GM19099 (cell line): Measurements from ENCODE around the gene GNG7.

ENCODE experiments used
- POLR2A ChIP-seq: IDR thresholded peaks from 3 replicates; pipeline ENCODE4 v1.6.1; 2011; ENCODE audit warnings: low read depth; ENCODE audit not compliant: insufficient read length; ENCODE audit errors: extremely low read depth

Gene GNG7

DNA sequence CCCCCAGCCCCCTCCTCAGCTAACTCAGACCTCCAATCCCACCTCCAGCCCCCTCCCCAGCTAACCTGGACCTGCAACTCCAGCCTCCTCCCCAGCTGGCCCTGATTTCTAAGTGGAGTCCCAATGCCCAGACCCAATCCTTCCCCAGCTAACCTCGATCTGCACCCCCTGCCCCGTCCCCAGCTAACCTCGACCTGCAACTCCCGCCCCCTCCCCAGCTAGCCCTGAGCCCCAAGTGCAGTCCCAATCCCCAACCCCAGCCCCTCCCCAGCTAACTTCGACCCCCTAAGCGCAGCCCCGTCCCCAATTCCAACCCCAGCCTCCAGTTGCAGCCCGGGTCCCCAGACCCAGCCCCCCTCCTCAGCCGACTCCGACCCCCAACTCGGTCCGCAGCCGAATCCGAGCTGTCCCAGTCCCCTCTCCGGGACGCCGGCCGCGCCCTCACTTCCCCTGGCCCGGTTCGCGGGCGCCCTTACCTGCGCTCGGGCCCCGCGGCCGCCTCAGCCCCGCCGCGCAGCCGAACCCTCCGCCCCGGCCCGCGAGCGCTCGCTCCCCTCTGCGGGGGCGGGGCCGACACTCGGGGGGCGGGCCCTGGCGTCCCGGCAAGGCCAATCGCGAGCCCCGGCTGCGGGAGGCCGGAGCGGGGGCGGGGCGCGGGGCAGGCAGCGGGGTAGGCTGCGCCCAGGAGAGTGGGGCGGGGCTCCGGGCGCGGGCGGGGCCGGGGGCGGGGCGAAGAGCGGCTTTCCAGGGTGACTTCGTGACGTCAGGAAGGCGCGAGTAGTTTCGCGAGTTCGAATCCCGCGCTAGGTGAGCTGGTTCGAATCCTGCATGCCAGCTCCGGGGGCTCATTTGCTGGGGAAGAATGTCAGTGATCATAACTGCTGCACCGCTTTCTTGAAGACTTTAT is at the start of gene GNG7:
Gene GNG7 (minus strand): TSS at position 525 of the 907 bp plus-strand sequence. CDS start 182,006 bp downstream, outside the sequence.
- TF ChIP-seq POLR2A, result peak; percentile 79

DNA sequence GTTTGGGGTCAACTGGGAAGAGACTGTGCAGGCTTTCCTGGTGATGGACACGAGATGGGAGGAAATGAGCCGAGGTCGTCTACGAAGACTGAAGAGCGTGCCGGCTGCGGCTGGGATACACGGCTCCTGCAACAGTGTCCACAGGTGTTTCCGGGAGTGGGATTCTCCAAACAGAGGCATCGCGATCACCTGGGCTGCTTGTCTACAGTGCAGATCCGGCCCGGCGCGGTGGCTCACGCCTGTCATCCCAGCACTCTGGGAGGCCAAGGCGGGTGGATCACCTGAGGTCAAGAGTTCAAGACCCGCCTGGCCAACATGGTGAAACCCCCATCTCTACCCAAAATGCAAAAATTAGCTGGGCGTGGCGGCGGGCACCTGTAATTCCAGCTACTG is 48.9 kb upstream of the GNG7 start:
- TF ChIP-seq POLR2A, result no peak

DNA sequence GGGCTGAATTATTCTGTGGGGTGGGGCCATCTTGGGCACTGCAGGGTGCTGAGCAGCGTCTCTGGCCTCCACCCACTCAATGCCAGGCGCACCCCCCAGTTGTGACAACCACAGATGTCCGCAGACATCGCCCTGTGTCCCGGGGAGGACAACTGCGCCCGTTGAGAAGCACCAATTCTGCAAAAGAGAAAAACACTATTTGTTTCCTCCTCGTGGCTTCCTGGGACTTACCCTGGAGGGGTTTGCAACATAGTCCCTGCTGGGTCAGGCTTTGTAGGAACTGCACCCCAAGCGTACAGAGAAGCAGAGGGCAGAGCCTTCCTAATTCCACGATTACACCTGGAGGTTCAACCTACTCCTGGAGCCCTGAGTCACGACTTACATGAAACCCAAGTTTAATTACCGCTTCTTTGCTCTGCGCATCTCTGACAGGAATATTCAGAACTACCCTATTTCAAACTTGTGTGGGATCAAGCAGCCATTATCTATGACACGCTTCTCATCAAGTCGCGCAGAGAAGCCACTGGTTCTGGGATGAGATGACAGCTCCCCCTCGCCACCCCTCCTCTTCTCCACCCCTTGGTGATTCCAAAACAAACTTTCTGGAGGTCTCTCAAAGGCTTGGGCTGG is 48.4 kb upstream of the GNG7 start:
- TF ChIP-seq POLR2A, result no peak

DNA sequence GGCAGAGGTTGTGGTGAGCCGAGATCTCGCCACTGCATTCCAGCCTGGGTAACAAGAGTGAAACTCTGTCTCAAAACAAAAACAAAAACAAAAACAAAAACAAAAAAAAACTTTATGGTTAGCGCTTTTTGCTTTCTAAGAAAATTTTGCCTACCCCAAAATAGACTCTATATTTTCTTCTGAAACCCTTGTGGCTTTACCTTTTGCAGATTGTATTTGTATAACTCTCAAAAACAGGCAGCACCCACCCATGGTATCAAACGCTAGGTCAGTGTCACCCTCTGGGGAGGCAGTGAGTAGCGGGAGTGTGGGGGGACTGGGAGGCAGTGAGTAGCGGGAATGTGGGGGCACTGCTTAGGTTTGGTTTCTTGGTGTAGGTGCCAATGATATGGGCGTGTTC is 44.9 kb upstream of the GNG7 start:
- TF ChIP-seq POLR2A, result no peak

DNA sequence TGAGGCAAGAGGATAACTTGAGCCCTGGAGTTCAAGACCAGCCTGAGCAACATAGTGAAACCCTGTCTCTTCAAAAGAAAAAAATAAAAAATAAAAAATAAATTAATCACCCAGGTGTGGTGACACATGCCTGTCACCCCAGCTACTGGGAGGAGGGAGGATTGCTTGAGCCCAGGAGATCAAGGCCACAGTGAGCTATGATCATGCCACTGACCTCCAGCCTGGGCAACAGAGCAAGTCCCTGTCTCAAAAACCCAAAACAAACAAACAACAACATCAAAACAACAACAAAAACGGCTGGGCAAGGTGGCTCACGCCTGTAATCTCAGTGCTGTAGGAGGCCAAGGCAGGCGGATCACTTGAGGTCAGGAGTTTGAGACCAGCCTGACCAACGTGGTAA is 41.6 kb upstream of the GNG7 start:
- no peak for TF ChIP-seq POLR2A

DNA sequence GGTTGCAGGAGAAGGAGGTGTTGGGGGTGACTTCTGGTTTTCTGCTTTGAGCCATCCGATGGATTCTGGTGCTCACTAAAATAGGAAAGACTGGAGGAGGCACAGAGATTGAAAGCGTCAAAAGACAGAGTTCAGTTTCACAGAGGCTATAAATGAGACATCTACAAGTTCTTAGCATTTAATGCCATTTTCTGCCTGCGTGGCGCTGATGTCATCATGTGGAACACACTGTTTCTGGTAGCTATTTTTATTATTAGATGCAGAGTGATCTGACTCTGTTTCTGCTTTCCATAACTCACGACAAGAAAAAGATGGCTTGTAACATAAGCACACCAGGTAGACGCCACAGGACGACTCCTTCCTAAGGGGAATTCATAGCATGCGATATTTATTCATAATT is 40.6 kb upstream of the GNG7 start:
- no peak for TF ChIP-seq POLR2A

DNA sequence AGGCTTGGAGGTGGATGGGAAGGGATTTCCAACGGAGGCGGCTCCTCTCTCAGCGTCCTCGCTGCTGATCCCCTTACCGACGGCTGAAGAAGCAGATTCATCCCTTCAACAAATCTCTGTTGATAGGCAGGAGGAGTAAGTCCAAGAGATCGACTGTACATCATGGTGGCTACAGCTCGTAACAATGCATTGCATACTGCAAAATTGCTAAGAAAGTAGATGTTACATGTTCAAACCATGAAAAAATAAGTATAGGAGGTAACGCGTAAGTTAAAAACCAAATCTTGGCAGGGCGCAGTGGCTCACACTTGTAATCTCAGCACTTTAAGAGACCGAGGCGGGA is 37.8 kb upstream of the GNG7 start:
- TF ChIP-seq POLR2A, result no peak

DNA sequence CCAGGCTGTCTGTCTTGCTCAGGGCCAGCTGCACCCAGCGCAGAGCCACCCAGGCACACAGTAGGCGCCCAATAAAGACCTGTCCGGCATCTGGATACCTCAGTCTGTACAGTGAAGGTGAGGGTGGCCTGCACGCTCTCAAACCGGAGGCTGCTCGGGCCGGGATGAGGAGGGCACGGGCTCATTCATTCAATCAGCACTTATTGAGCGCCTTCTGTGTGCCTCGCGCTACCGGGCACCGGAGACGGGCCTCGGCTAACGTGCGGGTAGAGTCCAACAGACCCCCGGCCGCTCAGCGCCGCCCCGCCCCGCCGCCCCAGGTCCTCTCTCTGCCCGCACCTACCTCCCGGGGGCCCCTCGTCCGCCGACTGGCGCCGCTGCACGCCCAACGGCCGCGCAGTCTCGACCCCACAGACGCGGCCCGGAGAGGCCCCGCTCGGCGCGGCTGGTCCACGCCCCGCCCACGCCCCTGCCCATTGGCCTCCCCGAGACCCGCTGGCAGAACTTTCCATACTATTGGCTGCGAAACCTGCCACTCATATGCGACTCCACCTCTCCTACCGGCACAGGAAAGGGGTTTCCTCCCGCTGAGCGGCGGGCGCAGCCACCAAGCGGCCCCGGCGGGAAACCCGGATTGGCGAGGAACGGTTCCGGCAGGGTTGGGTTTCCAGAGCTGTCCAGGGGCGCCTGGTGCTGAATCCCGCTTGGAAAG is 37.3 kb upstream of the GNG7 start, which contains the start of gene SLC39A3:
Gene SLC39A3 (minus strand): TSS at position 416 of the 712 bp plus-strand sequence. CDS start 2,760 bp downstream, outside the sequence.
- TF ChIP-seq POLR2A, result peak; percentile 66

DNA sequence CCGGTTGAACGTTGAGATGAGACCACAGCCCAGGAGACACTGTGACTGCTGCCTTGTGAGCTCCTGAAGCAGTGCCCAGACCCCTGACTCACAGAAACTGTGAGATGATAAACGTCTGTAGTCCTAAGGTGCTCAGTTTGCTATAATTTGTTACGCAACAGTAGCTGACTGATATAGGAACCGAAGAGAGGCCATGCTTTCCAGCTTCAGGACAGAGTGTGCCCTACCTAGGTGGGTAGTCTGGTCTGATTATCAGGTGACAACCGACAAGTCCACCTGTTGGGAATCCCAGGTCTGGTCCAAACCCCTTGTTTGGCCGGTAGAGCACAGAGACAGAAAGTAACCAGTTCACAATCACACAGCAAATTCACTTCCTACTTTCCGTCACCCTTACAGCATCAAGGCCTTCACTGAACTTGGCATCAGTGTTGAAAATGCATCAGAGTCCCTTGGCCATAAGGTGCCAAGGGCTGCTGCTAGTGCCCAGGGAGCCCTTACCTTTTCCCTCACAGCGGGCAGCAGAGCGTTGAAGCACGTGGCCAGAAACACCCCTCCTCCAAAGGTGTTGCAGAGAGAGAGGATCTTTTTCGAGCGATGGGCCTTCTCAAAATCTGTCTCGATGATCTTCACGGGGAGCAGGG is 34.2 kb upstream of the GNG7 start:
- TF ChIP-seq POLR2A, result no peak

DNA sequence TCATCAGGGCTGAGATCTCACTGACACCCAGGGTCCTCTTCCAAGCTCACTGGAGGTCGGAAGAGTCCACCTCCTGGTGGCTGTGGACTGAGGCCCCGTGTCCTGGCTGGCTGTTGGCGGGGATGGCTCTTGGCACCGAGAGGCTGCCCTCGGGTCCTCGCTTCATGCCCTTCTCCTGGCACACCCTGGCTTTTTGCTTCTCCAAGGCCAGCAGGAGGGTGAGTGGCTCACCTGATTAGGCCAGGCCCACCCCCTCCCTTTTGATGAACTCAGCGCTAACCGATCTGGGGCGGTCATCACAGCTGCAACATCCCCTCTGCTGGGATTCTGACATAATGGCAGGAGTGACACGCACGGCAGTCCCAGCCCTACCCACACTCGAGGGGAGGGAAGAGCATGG is 32.9 kb upstream of the GNG7 start:
- no peak for TF ChIP-seq POLR2A

DNA sequence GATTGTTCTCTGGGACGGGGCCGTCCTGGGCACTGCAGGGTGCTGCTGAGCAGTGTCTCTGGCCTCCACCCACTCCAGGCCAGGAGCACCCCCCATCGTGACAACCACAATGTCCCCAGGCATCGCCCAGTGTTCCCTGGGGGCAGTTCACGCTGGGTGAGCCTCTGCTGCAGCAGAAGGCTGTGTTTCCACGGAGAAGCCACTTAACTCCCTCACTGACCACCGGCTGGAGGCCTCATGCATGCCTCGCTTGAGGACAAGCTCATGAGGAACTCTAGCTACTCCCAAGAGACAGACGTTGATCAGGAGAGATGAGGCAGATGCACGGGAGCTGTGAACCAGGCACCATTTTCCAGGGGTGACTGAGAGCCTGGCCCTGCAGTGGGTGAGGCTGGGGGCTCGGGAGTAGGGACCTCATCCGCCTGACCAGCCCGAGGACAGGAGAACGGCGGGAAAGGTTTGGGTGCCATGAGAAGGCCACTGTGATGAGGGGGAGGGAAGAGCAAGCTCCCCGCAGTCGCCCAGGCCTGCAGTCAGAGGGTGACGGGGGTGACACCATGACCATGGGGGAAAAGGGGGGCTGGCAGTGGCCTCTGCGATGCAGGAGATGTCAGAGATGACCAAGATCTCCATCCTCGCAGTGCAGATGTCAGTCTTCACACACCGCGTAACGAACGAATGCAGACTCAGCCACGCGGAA is 32.2 kb upstream of the GNG7 start:
- no peak for TF ChIP-seq POLR2A

DNA sequence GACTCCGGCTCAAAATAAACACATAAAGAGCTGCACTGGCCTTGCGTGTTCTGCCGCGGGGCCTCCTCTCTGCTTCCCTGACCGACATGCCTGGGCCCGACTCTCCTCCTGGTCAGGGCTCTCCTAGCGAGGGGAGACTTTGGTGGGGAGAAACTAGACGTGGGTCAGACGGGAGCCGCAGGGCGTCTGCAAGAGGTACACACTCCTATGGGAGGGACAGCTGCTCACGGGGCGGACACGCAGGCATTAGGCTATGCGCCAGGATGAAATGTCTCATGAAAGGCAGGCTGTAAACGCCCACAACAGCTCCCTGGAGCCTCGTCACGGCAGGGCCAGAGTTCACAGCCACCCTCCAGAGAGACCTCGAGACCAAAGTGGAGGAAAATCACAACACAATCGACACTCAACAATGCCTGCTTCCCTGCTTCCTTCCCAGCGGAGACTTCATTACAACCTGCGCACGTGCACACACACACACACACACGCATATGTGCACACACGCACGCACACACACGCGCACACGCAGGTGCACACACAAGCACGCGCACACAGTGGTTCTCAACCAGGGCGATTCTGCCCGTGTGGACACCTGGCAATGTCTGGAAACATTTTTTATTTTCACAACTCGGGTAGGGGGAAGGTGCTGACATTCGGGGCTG is 31.6 kb upstream of the GNG7 start:
- TF ChIP-seq POLR2A, result no peak

DNA sequence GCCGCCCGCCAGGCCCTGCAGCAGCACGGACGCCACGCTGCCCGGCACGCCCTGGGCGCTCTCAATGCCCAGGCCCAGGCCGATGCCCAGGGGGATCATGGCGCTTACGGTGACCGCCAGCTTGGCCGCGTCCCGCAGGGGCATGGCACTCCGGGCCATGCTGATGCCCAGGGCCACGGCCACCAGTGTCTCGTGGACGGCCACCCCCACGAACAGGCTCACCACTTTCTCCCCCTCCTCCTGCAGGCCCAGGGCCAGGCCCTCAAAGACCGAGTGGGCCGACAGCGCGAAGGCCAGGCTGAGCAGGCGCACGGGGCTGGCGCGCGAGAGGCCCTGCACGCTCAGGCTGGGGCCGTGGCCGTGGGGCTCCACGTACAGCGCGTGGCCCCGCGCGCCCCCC is 30.4 kb upstream of the GNG7 start:
- TF ChIP-seq POLR2A, result no peak

DNA sequence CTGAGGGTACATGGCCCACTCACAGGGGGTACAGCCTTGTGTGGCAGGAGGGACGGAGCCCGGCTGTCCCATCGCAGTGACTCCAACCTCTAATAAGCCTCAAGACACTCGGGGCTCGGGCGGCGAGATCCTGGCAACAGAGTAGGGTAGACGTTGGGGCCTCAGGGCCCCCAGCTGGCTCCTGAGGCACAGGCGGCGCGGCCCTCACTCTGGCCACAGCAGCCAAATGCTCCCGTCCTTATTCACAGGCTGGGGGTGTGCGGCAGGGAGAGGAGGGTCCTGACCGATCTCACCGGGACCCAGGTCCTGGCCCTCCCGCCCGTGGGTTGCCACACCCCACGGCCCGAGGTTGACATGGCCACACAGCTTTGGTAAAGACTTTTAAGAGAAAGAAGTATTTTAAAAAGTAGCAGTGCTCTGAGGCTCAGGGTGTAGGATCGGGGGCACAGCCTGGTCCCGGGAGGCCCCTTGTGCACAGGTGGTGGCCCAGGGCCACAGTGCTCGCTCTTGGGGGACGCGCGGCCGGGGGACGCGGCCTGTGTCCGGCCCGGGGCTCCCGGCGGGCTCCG is 29.7 kb upstream of the GNG7 start:
- no peak for TF ChIP-seq POLR2A
